ENCODE results near the gene LIMK1.

- no peak for TF ChIP-seq CTCF (IDR thresholded peaks at IDR 0.05; ENCODE audit: insufficient read depth, low read length, poor library complexity, severe bottlenecking)
- no peak for TF ChIP-seq EZH2phosphoT487 (conservative IDR thresholded peaks at IDR 0.05; ENCODE audit: low read length)
Observed at GRCh38 chr7:74056096-74056915, 27.3 kb upstream of the LIMK1 start.
